ENCODE data around the gene SMARCC1. TPM values are rescaled to one million over a fixed set of nuclear protein-coding genes. Genes with fewer than 3 reads are reported as not detected.
"Not testable (repeated sequence)": the region's sequence is repeated elsewhere in the genome, so short reads cannot be mapped to it uniquely, and the experiment has no call there.

The SMARCC1 gene
- total and polyA plus RNA-seq, 7 donors, result 10.7 to 54.3 (median 31.9) TPM

DNA sequence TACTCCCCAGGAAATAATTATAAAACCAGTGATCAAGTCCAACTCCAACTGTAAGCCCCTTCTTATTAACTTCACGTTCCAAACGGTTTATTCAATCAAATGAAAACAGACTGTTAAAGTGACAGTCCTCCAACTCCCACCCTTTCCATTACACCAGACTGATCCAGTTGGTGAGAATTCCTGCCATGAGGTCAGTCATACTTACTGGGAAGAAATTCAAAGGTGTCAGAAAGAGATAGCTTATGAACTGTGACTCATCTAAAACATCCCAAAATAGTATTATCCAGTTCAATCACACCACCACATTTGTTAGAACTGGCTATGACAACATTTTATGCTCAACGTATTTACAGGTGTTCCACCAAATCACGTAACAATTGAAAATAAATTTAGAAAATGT, 19.5 kb downstream of the SMARCC1 start:
- Histone ChIP-seq H3K36me3 (ENCODE audit: insufficient read depth in 1 of 2, low read depth in 1 of 2) (peaks cover 0 to 9% of the 10 kb centered on the region in 2 donors), H3K27ac (peak overlapping the region; percentile 84)
- WGBS, 3 donors, result 25 to 44% (median 27%) methylated on average over 4 of the region's 4 CpGs

DNA sequence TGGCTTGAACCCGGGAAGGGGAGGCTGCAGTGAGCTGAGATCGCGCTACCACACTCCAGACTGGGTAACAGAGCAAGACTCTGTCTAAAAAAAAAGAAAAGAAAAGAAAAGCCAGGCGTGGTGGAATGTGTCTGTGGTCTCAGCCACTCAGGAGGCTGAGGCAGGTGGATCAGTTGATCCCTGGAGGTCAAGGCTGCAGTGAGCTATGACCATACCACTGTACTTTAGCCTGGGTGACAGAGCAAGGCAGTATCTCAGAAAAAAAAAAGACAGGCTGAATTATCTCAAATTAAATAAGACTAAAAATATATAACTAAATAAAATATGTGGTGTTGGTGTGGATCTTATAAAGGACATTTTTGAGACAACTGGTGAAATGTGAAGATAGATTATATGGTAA, 20.6 kb downstream of the SMARCC1 start:
- H3K27me3 ChIP-seq (ENCODE audit: insufficient read depth in 3 of 3, low read length in 2 of 3), result no peaks in the 10 kb centered on the region
- H3K4me1 ChIP-seq, result peaks cover 6% of the 10 kb centered on the region
- H3K9me3 ChIP-seq, result no peaks in the 10 kb centered on the region
- DNase-seq (no peak), ATAC-seq (no peak)
- no peak overlapping the region for H3K4me3 ChIP-seq
- H3K27ac ChIP-seq, result peak overlapping the region; percentile 84
- intact Hi-C loops (cut with DNase I), result no loop called here
- WGBS, 3 donors, result 92 to 95% (median 94%) methylated on average over 4 of the region's 4 CpGs
- peaks cover 0 to 16% of the 10 kb centered on the region in 2 donors for H3K36me3 ChIP-seq (ENCODE audit: insufficient read depth in 1 of 2, low read depth in 1 of 2)
- no peak for TF ChIP-seq CTCF (IDR thresholded peaks at IDR 0.05)

More for the DNA sequence above, 19.5 kb downstream of the SMARCC1 start:
- Histone ChIP-seq H3K27me3 (ENCODE audit: insufficient read depth in 3 of 3, low read length in 2 of 3) (no peaks in the 10 kb centered on the region), H3K9me3 (no peaks in the 10 kb centered on the region), H3K4me3 (peak overlapping the region; percentile 34), H3K4me1 (peaks cover 6% of the 10 kb centered on the region)
- intact Hi-C loops (cut with DNase I), result no loop called here
- peak; percentile 92 to 96 (median 96) for ATAC-seq
- TF ChIP-seq CTCF (IDR thresholded peaks at IDR 0.05), result no peak
- no peak for DNase-seq

DNA sequence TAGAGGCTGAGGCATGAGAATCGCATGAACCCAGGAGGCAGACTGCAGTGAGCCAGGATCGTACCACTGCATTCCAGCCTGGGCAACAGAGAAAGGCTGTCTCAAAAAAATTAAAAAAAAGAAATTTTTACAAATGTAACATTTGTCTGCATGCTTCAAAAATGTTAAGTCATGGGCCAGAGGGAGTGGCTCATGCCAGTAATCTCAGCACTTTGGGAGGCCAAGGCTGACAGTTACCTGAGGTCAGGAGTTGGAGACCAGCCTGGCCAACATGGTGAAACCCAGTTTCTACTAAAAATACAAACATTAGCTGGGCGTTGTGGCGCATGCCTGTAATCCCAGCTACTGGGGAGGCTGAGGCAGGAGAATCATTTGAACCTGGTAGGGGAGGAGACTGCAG, 21.5 kb downstream of the SMARCC1 start:
- DNase-seq, ATAC-seq: not testable (repeated sequence)
- 88 to 97% (median 93%) methylated on average over 4 of the region's 4 CpGs for WGBS, 3 donors

GRCh38 chr3:47758261-47759025, 23.2 kb downstream of the SMARCC1 start:
- TF ChIP-seq CTCF (IDR thresholded peaks at IDR 0.05), result no peak
- Histone ChIP-seq H3K27me3 (ENCODE audit: insufficient read depth in 3 of 3, low read length in 2 of 3) (no peaks in the 10 kb centered on the region), H3K36me3 (ENCODE audit: insufficient read depth in 1 of 2, low read depth in 1 of 2) (peaks cover 0 to 14% of the 10 kb centered on the region in 2 donors), H3K4me3 (no peak overlapping the region), H3K9me3 (no peaks in the 10 kb centered on the region), H3K27ac (no peak overlapping the region), H3K4me1 (peaks cover 6% of the 10 kb centered on the region)
- 91 to 93% (median 93%) methylated on average over 14 of the region's 14 CpGs for WGBS, 3 donors
- DNase-seq (no peak), ATAC-seq (no peak)
- intact Hi-C loops (cut with DNase I), result no loop called here

More for the DNA sequence above, 21.5 kb downstream of the SMARCC1 start:
- intact Hi-C loops (cut with DNase I); H3K9me3 ChIP-seq; H3K4me1 ChIP-seq; H3K4me3 ChIP-seq; H3K27ac ChIP-seq; H3K27me3 ChIP-seq (ENCODE audit: insufficient read depth in 3 of 3, low read length in 2 of 3): not testable (repeated sequence)
- H3K36me3 ChIP-seq (ENCODE audit: insufficient read depth in 1 of 2, low read depth in 1 of 2), result peaks cover 0 to 16% of the 10 kb centered on the region in 2 donors

- ATAC-seq (peak; percentile 51 to 79 (median 66)), DNase-seq (no peak)
- peak overlapping the region; percentile 74 for H3K27ac ChIP-seq
- no peak for TF ChIP-seq CTCF (IDR thresholded peaks at IDR 0.05)
- peaks cover 0 to 7% of the 10 kb centered on the region in 2 donors for H3K36me3 ChIP-seq (ENCODE audit: insufficient read depth in 1 of 2, low read depth in 1 of 2)
- H3K9me3 ChIP-seq, result no peaks in the 10 kb centered on the region
- WGBS, 3 donors, result 31 to 42% (median 32%) methylated on average over 3 of the region's 3 CpGs
- H3K27me3 ChIP-seq (ENCODE audit: insufficient read depth in 3 of 3, low read length in 2 of 3), result no peaks in the 10 kb centered on the region
- peaks cover 18% of the 10 kb centered on the region for H3K4me1 ChIP-seq
- intact Hi-C loops (cut with DNase I), result no loop called here
- no peak overlapping the region for H3K4me3 ChIP-seq
Measured at GRCh38 chr3:47752716-47753115, 29.0 kb downstream of the SMARCC1 start.

DNA sequence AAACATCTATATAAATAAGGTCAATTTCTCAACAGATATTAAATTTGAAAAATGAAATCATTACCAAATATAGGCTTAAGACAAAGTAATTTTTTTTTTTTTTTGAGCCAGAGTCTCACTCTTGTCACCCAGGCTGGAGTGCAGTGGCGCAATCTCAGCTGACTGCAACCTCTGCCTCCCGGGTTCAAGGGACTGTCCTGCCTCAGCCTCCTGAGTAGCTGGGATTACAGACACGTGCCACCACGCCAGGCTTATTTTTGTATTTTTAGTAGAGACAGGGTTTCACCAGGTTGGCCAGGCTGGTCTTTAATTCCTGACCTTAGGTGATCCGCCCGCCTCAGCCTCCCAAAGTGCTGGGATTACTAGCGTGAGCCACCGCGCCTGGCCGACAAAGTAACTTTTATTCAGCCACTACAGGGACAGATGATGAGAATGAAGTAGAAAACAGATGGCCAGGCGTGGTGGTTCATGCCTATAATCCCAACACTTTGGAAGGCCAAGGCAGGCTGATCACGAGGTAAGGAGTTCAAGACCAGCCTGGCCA, 30.8 kb downstream of the SMARCC1 start:
- peaks cover 18% of the 10 kb centered on the region for H3K4me1 ChIP-seq
- H3K36me3 ChIP-seq (ENCODE audit: insufficient read depth in 1 of 2, low read depth in 1 of 2); DNase-seq; intact Hi-C loops (cut with DNase I); H3K4me3 ChIP-seq; H3K27ac ChIP-seq; ATAC-seq; H3K9me3 ChIP-seq; H3K27me3 ChIP-seq (ENCODE audit: insufficient read depth in 3 of 3, low read length in 2 of 3): not testable (repeated sequence)
- WGBS, 3 donors, result 80 to 92% (median 81%) methylated on average over 12 of the region's 12 CpGs
